ENCODE measurements around the gene SENP1. TPM values are rescaled to one million over a fixed set of nuclear protein-coding genes. Genes with fewer than 3 reads are reported as not detected.

The SENP1 gene
- total RNA-seq, 1 experiment from 2014 or later = 16.3 TPM

GRCh38 chr12:48078901-48079300 lies 27.0 kb downstream of the SENP1 start:
- Histone ChIP-seq H3K36me3 (peaks cover 38% of the 10 kb centered on the region), H3K27me3 (no peaks in the 10 kb centered on the region), H3K4me3 (no peak overlapping the region), H3K9me3 (no peaks in the 10 kb centered on the region)
- DNase-seq = no peak

GRCh38 chr12:48077111-48077510 lies 28.8 kb downstream of the SENP1 start:
- no peak overlapping the region for H3K4me3 ChIP-seq
- DNase-seq = no peak
- H3K9me3 ChIP-seq = no peaks in the 10 kb centered on the region
- peaks cover 29% of the 10 kb centered on the region for H3K36me3 ChIP-seq
- no peaks in the 10 kb centered on the region for H3K27me3 ChIP-seq

DNA sequence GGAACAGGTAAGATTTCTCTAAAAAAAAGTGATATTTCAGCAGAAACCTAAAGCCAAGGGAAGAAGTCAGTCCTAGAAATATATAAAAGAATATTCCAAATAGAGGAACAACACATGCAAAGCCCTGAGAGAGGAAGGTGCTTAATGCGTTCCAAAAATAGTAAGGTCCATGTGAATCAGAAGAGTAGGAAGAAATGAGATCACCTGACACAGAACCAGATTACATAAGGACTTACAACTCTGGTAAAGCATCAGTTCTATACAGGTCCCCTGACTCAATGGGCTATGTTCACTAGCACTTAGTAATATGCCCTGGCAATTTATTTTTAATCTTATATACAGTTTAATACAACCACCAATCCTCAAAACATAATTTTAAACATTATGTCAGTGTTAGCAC lies 30.0 kb downstream of the SENP1 start:
- H3K4me3 ChIP-seq = no peak overlapping the region
- DNase-seq = no peak

DNA sequence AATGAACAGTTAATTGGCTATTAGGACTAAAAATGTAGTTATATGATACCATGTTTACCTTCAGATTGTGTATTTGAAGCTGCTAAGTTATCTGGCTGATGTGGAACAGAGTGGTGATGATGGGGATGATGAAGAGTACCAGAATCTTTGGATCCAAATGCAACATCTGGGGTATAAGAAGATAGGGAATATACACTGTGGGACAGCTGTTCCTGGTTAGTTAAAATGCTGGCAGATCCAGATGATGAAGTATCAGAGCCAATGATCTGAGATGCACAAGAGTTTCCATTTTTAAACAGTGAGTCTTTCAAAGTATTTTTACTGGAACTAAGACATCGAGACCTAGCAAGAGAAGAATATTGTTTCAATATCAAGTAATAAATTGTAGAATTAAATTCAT lies 31.6 kb downstream of the SENP1 start:
- Histone ChIP-seq H3K27me3 (no peaks in the 10 kb centered on the region), H3K9me3 (no peaks in the 10 kb centered on the region), H3K4me3 (no peak overlapping the region), H3K36me3 (peaks cover 39% of the 10 kb centered on the region)
- no peak for DNase-seq

More for the DNA sequence above, 30.0 kb downstream of the SENP1 start:
- Histone ChIP-seq H3K36me3 (peaks cover 39% of the 10 kb centered on the region), H3K9me3 (no peaks in the 10 kb centered on the region), H3K27me3 (no peaks in the 10 kb centered on the region)

DNA sequence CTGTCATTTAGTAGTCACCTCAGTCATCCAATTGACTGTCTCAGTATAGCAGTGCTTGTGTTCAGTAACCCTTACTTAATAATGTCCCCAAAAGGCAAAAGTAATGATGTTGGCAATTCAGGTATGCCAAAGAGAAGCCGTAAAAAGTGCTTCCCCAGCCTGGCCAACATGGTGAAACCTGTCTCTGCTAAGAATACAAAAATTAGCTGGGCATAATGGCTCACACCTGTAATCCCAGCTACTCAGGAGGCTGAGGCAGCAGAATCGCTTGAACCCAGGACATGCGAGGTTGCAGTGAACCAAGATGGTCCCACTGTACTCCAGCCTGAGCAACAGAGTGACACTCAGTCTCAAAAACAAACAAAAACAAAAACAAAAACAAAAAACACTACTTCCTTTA lies 33.6 kb downstream of the SENP1 start:
- H3K9me3 ChIP-seq = no peaks in the 10 kb centered on the region
- H3K27me3 ChIP-seq = no peaks in the 10 kb centered on the region
- peaks cover 38% of the 10 kb centered on the region for H3K36me3 ChIP-seq
- no peak for DNase-seq
- no peak overlapping the region for H3K4me3 ChIP-seq

- Histone ChIP-seq H3K9me3 (no peaks in the 10 kb centered on the region), H3K27me3 (no peaks in the 10 kb centered on the region), H3K4me3 (no peak overlapping the region), H3K36me3 (peaks cover 41% of the 10 kb centered on the region)
- DNase-seq = no peak
Observed at GRCh38 chr12:48071808-48072207, 34.1 kb downstream of the SENP1 start.

DNA sequence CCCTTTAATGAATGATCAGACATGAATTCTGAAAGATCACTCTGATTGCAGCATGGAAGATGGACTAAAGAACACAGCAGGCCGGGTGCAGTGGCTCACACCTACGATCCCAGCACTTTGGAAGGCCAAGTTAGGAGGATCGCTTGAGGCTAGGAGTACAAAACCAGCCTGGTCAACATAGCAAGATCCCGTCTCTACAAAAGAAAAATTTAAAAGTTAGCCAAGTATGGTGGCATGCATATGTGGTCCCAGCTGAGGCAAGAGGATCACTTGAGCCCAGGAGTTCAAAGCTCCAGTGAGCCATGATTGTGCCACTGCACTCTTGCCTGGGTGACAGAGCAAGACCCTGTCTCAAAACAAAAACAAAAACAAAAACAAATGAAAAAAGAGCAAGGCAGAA lies 35.1 kb downstream of the SENP1 start:
- no peaks in the 10 kb centered on the region for H3K9me3 ChIP-seq
- H3K27me3 ChIP-seq = no peaks in the 10 kb centered on the region
- peaks cover 43% of the 10 kb centered on the region for H3K36me3 ChIP-seq
- no peak overlapping the region for H3K4me3 ChIP-seq
- no peak for DNase-seq

GRCh38 chr12:48070033-48070432 lies 35.8 kb downstream of the SENP1 start:
- H3K9me3 ChIP-seq = no peaks in the 10 kb centered on the region
- DNase-seq = no peak
- H3K27me3 ChIP-seq = no peaks in the 10 kb centered on the region
- H3K36me3 ChIP-seq = peaks cover 47% of the 10 kb centered on the region
- H3K4me3 ChIP-seq = no peak overlapping the region

DNA sequence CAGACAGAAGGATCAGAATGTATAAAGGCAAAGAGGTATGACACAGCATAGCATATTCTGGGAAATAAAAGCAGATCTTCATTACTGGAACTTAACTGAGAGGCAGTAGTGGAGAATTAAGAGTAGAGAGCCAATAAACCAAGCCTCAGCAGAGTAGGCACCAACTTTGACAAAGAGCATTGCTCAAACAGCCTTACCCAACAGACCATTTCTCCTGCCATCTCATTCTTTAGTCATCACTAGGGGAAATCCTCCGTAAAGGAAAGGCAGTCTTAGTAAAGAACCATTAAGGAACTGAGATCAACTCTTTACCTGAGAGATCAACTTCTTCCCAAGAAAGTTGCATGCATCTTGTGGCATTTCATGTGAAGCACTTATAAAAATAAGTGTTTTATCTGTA lies 36.6 kb downstream of the SENP1 start:
- no peaks in the 10 kb centered on the region for H3K9me3 ChIP-seq
- no peak overlapping the region for H3K4me3 ChIP-seq
- no peak for DNase-seq
- H3K36me3 ChIP-seq = peaks cover 52% of the 10 kb centered on the region
- H3K27me3 ChIP-seq = no peaks in the 10 kb centered on the region

GRCh38 chr12:48068457-48068856 lies 37.4 kb downstream of the SENP1 start:
- Histone ChIP-seq H3K27me3 (no peaks in the 10 kb centered on the region), H3K4me3 (no peak overlapping the region), H3K36me3 (peaks cover 52% of the 10 kb centered on the region), H3K9me3 (no peaks in the 10 kb centered on the region)
- no peak for DNase-seq

DNA sequence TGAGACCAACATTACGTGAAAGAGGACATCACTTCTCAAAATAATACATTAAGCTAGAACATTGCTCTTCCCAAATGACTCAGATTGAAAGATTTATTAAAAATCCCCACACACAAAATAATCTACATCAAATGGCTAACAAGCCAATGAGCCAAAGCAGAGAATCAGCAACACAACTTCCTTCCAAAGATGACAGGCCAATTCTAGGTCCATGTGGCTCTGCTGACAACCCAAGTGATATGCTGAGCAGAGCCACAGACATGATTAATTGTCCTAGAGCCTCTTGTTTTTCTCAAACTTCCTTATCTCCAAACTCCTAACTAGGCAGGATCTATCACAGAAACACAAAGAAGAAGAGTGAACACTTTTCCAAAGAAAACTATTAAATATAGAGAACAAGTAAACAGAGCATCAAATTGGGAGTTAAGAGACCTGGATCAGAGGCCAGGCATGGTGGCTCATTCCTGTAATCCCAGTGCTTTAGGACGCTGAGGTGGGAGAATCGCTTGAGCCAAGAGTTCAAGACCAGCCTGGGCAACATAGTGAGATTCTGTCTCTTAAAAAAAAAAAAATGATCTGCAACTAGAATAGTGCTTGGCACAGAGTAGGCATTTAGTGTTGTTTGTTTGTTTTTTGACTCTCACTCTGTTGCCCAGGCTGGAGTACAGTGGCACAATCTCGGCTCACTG lies 38.5 kb downstream of the SENP1 start:
- H3K27me3 ChIP-seq = no peaks in the 10 kb centered on the region
- no peak overlapping the region for H3K4me3 ChIP-seq
- DNase-seq = no peak
- H3K36me3 ChIP-seq = peaks cover 62% of the 10 kb centered on the region
- no peaks in the 10 kb centered on the region for H3K9me3 ChIP-seq

GRCh38 chr12:48065041-48065440 lies 40.8 kb downstream of the SENP1 start:
- Histone ChIP-seq H3K36me3 (peaks cover 69% of the 10 kb centered on the region), H3K9me3 (no peaks in the 10 kb centered on the region), H3K27me3 (no peaks in the 10 kb centered on the region), H3K4me3 (no peak overlapping the region)
- no peak for DNase-seq

- no peak for DNase-seq
- Histone ChIP-seq H3K9me3 (peaks cover 9% of the 10 kb centered on the region; the same call in 1 of the 2 replicates), H3K4me3 (no peak overlapping the region), H3K27me3 (no peaks in the 10 kb centered on the region), H3K36me3 (peaks cover 80% of the 10 kb centered on the region)
Observed at GRCh38 chr12:48063530-48063929, 42.3 kb downstream of the SENP1 start.

- H3K4me3 ChIP-seq = no peak overlapping the region
- H3K27me3 ChIP-seq = no peaks in the 10 kb centered on the region
- peaks cover 9% of the 10 kb centered on the region; the same call in 1 of the 2 replicates for H3K9me3 ChIP-seq
- no peak for DNase-seq
- peaks cover 79% of the 10 kb centered on the region for H3K36me3 ChIP-seq
Observed at GRCh38 chr12:48061938-48062719, 43.8 kb downstream of the SENP1 start.

GRCh38 chr12:48060474-48060873 lies 45.4 kb downstream of the SENP1 start:
- DNase-seq = no peak
- no peak overlapping the region for H3K4me3 ChIP-seq
- H3K9me3 ChIP-seq = peaks cover 9% of the 10 kb centered on the region; the same call in 1 of the 2 replicates
- no peaks in the 10 kb centered on the region for H3K27me3 ChIP-seq
- H3K36me3 ChIP-seq = peaks cover 73% of the 10 kb centered on the region

GRCh38 chr12:48058771-48059170 lies 47.1 kb downstream of the SENP1 start:
- peaks cover 57% of the 10 kb centered on the region for H3K36me3 ChIP-seq
- no peaks in the 10 kb centered on the region for H3K27me3 ChIP-seq
- peaks cover 9% of the 10 kb centered on the region; the same call in 1 of the 2 replicates for H3K9me3 ChIP-seq
- no peak overlapping the region for H3K4me3 ChIP-seq
- DNase-seq = no peak

DNA sequence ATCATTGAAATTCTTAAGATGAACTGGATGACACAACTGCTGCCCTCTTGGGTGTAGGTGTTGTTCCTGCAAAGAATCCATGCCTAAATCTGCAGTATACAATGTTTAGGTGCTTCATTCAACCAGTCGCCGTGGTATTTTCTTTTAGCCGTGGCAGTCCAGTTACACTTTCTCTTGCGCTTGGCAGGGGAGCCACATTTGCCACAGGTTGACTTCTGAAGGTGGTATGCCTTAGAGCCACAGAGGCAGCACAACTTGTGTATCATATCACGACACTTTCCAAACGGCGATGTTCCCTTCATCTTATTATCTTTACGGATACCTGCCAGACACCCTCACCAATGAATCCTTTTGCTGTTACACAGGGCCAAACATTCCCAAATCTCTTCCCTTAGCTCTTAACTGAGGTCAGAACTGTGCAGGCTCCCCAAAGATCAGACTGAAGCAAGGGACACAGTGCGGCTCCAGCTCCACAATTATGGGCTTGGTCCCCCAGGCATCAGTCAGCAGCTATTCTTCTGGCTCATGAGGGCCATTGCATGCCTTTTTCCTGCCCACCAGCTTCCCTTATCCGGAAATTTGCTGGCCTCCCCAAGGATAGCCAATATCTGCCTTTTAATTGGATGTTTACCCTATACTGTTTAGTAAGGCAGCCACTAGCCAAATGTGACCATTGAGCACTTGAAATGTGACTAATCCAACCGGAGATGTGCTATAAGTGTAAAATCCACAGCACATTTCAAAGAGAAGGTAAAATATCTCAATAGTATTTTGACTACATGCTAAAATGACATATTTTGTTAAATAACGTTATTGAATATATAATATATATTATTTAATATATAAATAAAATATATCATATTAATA lies 50.7 kb downstream of the SENP1 start:
- Histone ChIP-seq H3K27me3 (no peaks in the 10 kb centered on the region), H3K36me3 (peaks cover 21% of the 10 kb centered on the region), H3K9me3 (peaks cover 9% of the 10 kb centered on the region; the same call in 1 of the 2 replicates), H3K4me3 (no peak overlapping the region)
- DNase-seq = no peak
